Liver (tissue), 3 donors: ENCODE data around the gene ZNRD2.

Experiments used
- TF ChIP-seq, protein P1 (sequence below): IDR thresholded peaks from 2 replicates; pipeline ENCODE4 v1.6.1; 2016; ENCODE audit warnings: antibody characterized with exemption
- TF ChIP-seq, protein P2 (sequence below): fragments of 150-350 bp; IDR thresholded peaks from 2 replicates; pipeline ENCODE4 v1.5.1; 2017; ENCODE audit warnings: improper control_type of control experiment, low read depth, low read length; ENCODE audit not compliant: missing input control
- TF ChIP-seq, protein P3 (sequence below): IDR thresholded peaks from 2 replicates; pipeline ENCODE4 v1.6.1; 2016; ENCODE audit warnings: antibody characterized with exemption, mild to moderate bottlenecking
- donor health status: healthy.
- donor health status: healthy.

DNA sequence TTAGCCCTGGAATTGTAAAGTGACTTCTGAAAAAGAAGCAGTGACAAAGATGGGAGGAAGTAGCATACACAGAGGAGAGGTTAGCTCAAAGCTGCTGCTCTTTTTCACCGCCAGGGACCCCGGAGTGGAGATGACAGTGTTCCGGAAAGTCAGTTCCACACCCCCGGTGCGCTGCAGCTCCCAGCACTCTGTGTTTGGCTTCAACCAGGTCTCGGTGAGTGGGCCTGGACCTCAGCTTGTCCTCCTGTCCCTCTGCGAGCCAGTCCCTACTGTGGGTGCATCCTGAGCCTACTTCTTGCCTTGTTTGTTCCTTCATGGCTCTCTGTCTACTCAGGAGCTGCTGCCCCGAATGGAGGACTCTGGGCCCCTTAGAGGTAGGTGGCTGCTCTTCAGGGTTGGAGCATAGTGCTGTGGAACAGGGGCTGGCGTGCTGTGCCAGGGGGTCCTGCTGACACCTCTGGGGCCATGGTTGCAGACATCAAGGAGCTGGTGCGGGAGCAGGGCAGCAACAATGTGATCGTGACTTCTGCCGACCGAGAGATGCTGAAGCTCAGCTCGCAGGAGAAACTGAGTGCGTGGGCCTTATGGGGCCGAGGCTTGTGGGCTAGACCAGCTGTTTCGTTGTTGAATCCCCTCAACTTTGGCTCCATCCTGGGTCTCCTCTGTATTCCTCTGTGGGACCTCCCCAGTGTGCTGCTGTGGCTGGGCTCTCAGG is 47.0 kb downstream of the ZNRD2 start:
- TF ChIP-seq, protein P1, sequence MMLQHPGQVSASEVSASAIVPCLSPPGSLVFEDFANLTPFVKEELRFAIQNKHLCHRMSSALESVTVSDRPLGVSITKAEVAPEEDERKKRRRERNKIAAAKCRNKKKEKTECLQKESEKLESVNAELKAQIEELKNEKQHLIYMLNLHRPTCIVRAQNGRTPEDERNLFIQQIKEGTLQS = no peak
- TF ChIP-seq, protein P2, sequence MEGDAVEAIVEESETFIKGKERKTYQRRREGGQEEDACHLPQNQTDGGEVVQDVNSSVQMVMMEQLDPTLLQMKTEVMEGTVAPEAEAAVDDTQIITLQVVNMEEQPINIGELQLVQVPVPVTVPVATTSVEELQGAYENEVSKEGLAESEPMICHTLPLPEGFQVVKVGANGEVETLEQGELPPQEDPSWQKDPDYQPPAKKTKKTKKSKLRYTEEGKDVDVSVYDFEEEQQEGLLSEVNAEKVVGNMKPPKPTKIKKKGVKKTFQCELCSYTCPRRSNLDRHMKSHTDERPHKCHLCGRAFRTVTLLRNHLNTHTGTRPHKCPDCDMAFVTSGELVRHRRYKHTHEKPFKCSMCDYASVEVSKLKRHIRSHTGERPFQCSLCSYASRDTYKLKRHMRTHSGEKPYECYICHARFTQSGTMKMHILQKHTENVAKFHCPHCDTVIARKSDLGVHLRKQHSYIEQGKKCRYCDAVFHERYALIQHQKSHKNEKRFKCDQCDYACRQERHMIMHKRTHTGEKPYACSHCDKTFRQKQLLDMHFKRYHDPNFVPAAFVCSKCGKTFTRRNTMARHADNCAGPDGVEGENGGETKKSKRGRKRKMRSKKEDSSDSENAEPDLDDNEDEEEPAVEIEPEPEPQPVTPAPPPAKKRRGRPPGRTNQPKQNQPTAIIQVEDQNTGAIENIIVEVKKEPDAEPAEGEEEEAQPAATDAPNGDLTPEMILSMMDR = no peak
- TF ChIP-seq, protein P3, sequence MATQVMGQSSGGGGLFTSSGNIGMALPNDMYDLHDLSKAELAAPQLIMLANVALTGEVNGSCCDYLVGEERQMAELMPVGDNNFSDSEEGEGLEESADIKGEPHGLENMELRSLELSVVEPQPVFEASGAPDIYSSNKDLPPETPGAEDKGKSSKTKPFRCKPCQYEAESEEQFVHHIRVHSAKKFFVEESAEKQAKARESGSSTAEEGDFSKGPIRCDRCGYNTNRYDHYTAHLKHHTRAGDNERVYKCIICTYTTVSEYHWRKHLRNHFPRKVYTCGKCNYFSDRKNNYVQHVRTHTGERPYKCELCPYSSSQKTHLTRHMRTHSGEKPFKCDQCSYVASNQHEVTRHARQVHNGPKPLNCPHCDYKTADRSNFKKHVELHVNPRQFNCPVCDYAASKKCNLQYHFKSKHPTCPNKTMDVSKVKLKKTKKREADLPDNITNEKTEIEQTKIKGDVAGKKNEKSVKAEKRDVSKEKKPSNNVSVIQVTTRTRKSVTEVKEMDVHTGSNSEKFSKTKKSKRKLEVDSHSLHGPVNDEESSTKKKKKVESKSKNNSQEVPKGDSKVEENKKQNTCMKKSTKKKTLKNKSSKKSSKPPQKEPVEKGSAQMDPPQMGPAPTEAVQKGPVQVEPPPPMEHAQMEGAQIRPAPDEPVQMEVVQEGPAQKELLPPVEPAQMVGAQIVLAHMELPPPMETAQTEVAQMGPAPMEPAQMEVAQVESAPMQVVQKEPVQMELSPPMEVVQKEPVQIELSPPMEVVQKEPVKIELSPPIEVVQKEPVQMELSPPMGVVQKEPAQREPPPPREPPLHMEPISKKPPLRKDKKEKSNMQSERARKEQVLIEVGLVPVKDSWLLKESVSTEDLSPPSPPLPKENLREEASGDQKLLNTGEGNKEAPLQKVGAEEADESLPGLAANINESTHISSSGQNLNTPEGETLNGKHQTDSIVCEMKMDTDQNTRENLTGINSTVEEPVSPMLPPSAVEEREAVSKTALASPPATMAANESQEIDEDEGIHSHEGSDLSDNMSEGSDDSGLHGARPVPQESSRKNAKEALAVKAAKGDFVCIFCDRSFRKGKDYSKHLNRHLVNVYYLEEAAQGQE = no peak
